ENCODE data around the gene MEGF11.

- TF ChIP-seq CTCF (IDR thresholded peaks at IDR 0.05) (no peak), POLR2A (IDR thresholded peaks at IDR 0.05; ENCODE audit: low read depth) (no peak), EP300 (IDR thresholded peaks at IDR 0.05) (no peak)
These were observed 330.9 kb downstream of the MEGF11 start for GRCh38 chr15:65922621-65923020.
